GM19468 (cell line): ENCODE results near the gene CLRN1.

Experiments used
- ATAC-seq: cut with Tn5 transposase; IDR thresholded peaks from one replicate; pipeline ENCODE4 v1.9.1; 2021; ENCODE audit warnings: mild to moderate bottlenecking, moderate library complexity, moderate number of reproducible peaks; ENCODE audit not compliant: unreplicated experiment; ENCODE audit errors: extremely low read depth

The CLRN1 gene

DNA sequence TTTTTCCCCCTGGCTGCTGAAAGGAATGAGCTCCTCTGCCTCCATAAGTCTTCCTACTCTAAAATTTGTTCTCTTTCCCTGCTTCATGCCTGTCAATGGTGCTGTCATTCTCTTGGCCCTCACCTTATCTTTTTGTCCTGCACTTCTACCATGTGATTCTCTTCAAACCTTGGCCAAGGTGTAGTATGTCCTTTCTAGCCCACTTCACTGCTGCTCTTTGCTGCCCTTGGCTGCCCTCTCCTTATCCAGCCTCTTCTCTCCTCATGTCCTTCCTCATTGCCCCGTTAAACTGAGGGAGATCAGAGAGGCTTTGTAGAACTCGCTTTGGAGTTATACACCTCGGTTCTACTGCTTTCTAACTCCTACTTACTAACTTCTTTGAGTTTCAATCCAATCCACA, 87.0 kb downstream of the CLRN1 start:
- ATAC-seq, result no peak

DNA sequence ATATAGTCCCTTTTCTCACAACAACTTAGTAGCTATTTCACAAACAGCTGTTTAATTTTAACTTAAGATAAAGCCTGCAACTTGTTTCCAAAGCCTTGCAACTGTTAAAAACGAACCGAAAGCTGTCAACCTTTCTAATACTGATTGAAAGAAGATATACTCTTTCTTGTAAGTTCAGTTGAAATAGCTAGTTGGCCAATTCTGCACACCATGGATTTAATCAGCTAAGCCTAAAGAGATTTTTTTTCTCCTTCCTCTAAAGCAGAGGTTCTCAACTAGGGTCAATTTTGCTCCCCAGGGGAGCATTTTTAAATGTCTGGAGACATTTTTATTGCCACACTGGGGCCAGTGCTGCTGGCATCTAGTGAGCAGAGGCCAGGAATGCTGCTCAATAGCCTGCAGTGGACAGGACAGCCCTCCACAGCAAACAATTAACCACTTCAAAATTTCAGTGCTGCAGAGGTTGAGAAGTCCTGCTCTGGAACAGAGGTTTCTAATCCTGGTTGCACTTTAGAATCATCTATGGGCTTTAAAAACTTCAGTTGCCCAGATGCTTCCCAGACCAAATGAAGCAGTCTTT, 93.4 kb downstream of the CLRN1 start:
- no peak for ATAC-seq

DNA sequence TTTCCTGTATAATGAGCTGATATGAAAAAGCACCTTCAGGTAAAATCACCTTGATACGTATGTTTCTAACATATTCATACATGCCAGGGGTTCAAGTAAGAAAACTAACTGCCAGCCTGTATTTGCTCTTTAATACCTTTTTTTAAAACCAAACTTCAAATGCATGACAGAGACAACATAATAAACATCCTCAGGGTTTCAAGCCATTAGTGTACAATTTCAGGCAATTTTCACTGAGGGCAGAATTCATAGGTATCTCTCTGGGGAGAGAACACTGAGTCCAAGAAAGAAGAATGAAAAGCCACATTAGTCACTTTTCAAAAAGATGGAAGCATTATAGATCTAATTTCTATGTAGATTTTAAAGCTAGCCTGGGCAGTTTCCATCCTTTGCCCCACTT, 94.2 kb downstream of the CLRN1 start:
- no peak for ATAC-seq

DNA sequence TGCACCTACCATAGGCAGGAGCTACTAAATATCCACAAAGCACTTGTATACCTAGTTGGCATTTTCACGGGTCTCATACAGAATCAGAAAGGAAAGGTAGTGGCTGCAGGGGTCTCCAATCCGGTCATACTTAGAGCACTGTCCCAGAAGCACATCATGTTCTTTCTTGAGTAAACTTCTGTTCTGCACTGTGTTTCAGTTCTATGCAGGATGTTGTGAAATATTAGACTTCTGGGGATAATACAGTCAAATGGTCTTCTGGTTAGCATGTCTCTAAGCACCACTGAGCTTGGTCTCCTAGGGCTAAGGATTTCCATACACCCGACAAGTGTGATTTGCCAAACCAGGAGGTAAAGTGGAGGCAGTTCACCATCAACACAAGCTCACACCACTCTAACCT, 95.2 kb downstream of the CLRN1 start:
- no peak for ATAC-seq

DNA sequence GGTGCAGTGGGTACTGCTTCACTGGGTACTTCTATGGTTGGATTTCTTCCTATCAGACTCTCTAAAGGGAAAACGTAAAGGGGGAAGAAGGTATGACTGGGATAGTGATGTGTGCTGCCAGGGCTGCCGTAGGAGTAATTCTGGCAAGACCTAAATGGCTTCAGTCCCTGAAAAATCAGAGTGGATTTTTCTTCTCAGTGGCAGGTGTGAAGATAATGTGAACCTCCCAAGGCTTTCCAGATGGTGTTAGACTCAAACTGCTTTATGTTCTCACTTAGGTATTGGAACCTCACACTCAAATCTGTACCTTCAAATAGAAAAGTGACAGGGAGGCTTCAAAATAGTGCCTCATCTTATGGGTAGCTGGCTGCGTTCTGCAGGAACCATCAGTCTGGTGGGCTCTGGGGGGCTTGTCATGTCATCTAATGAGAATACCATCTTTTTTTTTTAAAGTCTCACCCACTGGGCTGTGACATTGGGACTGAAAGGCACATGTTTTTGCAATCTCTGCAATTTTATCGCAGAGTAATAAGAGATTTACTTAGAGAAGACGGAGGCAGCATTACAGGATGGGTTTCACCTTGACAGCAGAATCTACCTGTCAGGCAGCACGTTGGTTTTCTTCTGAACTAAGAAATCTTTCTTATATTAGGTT, 95.8 kb downstream of the CLRN1 start:
- no peak for ATAC-seq
